ENCODE measurements around the gene GALNT18. TPM values are rescaled to one million over a fixed set of nuclear protein-coding genes. Genes with fewer than 3 reads are reported as not detected.

Gene GALNT18
- total RNA-seq, 2 donors from 2014 or later = 7.3 to 10.9 TPM

DNA sequence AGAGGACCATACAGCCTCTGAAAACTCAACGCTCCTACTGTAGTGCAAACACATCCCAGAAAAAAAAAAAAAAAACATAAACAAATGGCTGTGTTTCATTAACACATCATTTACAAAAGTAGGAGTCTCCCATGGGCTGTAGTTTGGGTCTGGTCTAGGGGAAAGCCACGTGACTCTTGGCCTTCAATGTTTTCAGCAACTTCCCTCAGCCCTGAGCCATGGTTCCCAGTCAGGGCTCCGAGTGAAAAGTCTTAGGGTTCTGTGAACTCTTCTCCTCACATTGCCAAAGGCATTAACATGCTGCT is 327.3 kb downstream of the GALNT18 start:
- Mint-ChIP-seq H3K27ac (no peak overlapping the region), H3K4me1 (no peaks in the 10 kb centered on the region), H3K27me3 (peaks cover 3% of the 10 kb centered on the region), H3K9me3 (no peaks in the 10 kb centered on the region), H3K36me3 (ENCODE audit: low read depth) (no peaks in the 10 kb centered on the region), H3K4me3 (no peak overlapping the region)
- ATAC-seq (replicated peaks) = no peak

- ATAC-seq (replicated peaks) = no peak
- H3K36me3 Mint-ChIP-seq (ENCODE audit: low read depth) = no peaks in the 10 kb centered on the region
- peaks cover 3% of the 10 kb centered on the region for H3K27me3 Mint-ChIP-seq
- H3K27ac Mint-ChIP-seq = no peak overlapping the region
- no peaks in the 10 kb centered on the region for H3K9me3 Mint-ChIP-seq
- no peak overlapping the region for H3K4me3 Mint-ChIP-seq
- no peaks in the 10 kb centered on the region for H3K4me1 Mint-ChIP-seq
These were observed 327.8 kb downstream of the GALNT18 start for GRCh38 chr11:11293798-11294550.

- no peak overlapping the region for H3K4me3 Mint-ChIP-seq
- peaks cover 7% of the 10 kb centered on the region for H3K27me3 Mint-ChIP-seq
- no peaks in the 10 kb centered on the region for H3K9me3 Mint-ChIP-seq
- no peak overlapping the region for H3K27ac Mint-ChIP-seq
- H3K36me3 Mint-ChIP-seq (ENCODE audit: low read depth) = no peaks in the 10 kb centered on the region
- ATAC-seq (replicated peaks) = no peak
- H3K4me1 Mint-ChIP-seq = no peaks in the 10 kb centered on the region
These were observed 329.0 kb downstream of the GALNT18 start for GRCh38 chr11:11292839-11293238.

GRCh38 chr11:11291041-11292015 is 330.5 kb downstream of the GALNT18 start:
- no peak for ATAC-seq (replicated peaks)

GRCh38 chr11:11290354-11290753 is 331.5 kb downstream of the GALNT18 start:
- H3K4me1 Mint-ChIP-seq = no peaks in the 10 kb centered on the region
- no peak for ATAC-seq (replicated peaks)
- peaks cover 8% of the 10 kb centered on the region for H3K27me3 Mint-ChIP-seq
- H3K27ac Mint-ChIP-seq = no peak overlapping the region
- no peak overlapping the region for H3K4me3 Mint-ChIP-seq
- no peaks in the 10 kb centered on the region for H3K9me3 Mint-ChIP-seq
- no peaks in the 10 kb centered on the region for H3K36me3 Mint-ChIP-seq (ENCODE audit: low read depth)

More at GRCh38 chr11:11291041-11292015, 330.5 kb downstream of the GALNT18 start:
- no peaks in the 10 kb centered on the region for H3K9me3 Mint-ChIP-seq
- no peaks in the 10 kb centered on the region for H3K36me3 Mint-ChIP-seq (ENCODE audit: low read depth)
- no peaks in the 10 kb centered on the region for H3K4me1 Mint-ChIP-seq
- H3K4me3 Mint-ChIP-seq = no peak overlapping the region
- H3K27me3 Mint-ChIP-seq = peaks cover 8% of the 10 kb centered on the region
- H3K27ac Mint-ChIP-seq = no peak overlapping the region

DNA sequence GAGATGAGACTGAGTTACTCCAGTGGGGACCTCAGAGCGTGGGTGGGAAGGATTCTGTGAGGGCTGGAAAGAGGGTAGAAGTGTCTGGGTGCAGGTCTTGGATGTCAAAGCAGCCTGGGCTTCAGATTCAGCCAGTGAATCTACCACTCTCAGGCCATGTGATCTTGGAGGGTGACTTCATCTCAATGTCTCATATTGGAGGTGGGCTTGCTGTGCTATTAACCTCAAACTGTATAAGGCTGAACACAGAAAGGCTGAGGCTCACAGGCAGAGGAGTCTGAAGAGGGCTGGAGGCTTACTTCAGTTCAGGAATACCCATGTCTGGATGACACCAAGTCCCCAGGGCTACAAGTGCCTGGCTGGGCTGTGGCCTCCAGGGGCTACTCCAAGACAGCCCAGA is 332.1 kb downstream of the GALNT18 start:
- Mint-ChIP-seq H3K27me3 (peaks cover 8% of the 10 kb centered on the region), H3K27ac (no peak overlapping the region), H3K4me3 (no peak overlapping the region), H3K4me1 (no peaks in the 10 kb centered on the region), H3K9me3 (no peaks in the 10 kb centered on the region), H3K36me3 (ENCODE audit: low read depth) (no peaks in the 10 kb centered on the region)
- ATAC-seq (replicated peaks) = no peak

DNA sequence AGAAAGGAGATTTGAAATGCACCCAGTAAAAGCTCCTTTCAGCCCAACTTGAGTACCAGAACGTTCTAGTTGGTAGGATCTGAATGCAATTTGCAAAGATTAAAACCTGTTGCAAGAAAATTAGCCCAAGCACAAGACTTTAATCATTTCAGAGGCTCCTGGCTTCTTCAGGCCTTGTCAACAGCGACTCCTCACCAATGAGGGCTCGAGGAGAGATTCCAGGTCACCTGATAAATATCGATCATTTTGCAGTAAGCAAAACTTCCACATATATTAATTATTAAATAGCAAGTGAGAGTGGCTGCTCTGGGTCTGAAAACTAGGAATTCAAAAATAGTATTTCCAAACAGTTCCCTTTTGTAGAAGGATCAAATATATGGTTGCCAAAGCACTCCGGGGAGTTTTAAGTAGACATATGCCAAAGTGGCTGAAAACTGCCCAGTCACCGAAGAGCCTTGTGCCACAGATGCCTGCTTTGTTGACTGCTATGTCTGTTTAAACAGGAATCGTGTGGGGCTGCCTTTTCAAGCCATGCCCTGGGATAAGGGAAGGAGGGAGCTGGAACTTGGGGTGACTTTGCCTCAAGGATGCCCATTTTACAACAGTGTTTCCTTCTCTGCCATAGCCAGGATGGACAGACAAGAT is 332.7 kb downstream of the GALNT18 start:
- ATAC-seq (replicated peaks) = no peak
- no peak overlapping the region for H3K4me3 Mint-ChIP-seq
- H3K27me3 Mint-ChIP-seq = peaks cover 8% of the 10 kb centered on the region
- no peaks in the 10 kb centered on the region for H3K9me3 Mint-ChIP-seq
- H3K4me1 Mint-ChIP-seq = no peaks in the 10 kb centered on the region
- H3K27ac Mint-ChIP-seq = no peak overlapping the region
- H3K36me3 Mint-ChIP-seq (ENCODE audit: low read depth) = no peaks in the 10 kb centered on the region

- Mint-ChIP-seq H3K9me3 (no peaks in the 10 kb centered on the region), H3K4me3 (no peak overlapping the region), H3K27ac (no peak overlapping the region), H3K36me3 (ENCODE audit: low read depth) (no peaks in the 10 kb centered on the region), H3K4me1 (no peaks in the 10 kb centered on the region), H3K27me3 (peaks cover 5% of the 10 kb centered on the region)
- ATAC-seq (replicated peaks) = no peak
These were observed 337.3 kb downstream of the GALNT18 start for GRCh38 chr11:11284481-11284880.

DNA sequence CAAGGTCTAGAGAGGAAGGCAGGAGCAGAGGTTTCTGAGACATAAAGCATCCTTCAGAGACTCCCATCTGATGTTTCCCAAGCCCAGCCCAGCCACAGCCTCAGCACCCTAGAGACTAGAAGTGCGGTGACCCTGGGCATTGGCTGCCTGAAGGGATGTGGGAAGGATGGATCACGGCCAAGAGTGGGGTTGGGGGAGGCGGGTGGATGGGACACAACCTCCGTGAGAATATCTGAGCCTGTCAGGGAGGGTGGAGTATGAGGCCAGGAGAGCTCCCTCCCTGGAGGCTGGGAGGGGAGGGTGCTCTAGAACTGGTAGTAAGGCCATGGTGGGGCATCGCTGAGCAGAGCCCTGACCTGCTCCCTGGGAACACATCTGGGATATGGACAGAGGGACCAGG is 340.2 kb downstream of the GALNT18 start:
- Mint-ChIP-seq H3K4me3 (no peak overlapping the region), H3K27ac (no peak overlapping the region), H3K27me3 (peaks cover 6% of the 10 kb centered on the region), H3K4me1 (no peaks in the 10 kb centered on the region), H3K9me3 (no peaks in the 10 kb centered on the region), H3K36me3 (ENCODE audit: low read depth) (no peaks in the 10 kb centered on the region)
- no peak for ATAC-seq (replicated peaks)

GRCh38 chr11:11280826-11281225 is 341.0 kb downstream of the GALNT18 start:
- H3K9me3 Mint-ChIP-seq = no peaks in the 10 kb centered on the region
- no peak overlapping the region for H3K4me3 Mint-ChIP-seq
- no peak for ATAC-seq (replicated peaks)
- H3K27ac Mint-ChIP-seq = no peak overlapping the region
- H3K27me3 Mint-ChIP-seq = peaks cover 6% of the 10 kb centered on the region
- no peaks in the 10 kb centered on the region for H3K4me1 Mint-ChIP-seq
- no peaks in the 10 kb centered on the region for H3K36me3 Mint-ChIP-seq (ENCODE audit: low read depth)

DNA sequence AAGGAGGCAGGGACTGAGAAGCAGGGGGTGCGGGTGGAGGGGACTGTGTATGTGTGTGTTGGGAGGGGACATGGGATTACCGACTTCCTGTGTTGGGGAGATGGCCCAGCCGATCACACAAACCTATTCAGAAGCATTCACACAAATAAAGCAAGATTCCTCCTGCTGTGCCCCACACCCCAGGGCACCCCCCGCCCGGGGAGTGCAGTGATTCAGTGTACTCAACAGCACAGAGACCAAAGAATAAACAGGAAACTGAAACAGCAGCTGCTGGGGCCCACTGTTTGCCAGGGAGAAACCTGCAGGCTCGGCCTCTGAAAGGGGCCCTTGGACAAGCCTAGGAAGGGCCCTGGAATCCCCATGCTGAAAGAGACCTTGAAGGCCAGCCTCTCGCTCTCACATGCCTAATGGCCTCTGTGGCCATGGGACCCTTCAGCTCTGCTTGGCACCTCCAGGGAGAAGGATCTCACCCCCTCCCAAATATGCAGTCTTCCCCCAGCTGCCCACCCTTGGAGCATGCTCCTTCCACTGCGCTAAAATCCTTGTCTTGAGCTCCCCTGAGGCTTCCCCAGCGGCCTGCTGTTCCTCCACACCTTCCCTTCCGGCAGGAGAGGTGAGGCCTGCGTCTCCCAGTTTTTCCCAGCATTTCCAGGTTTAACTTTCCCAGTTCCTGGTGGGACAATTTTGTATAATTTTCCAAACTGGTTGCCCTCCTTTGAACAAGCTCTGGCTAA is 341.7 kb downstream of the GALNT18 start:
- no peaks in the 10 kb centered on the region for H3K36me3 Mint-ChIP-seq (ENCODE audit: low read depth)
- H3K4me1 Mint-ChIP-seq = no peaks in the 10 kb centered on the region
- H3K27me3 Mint-ChIP-seq = peaks cover 9% of the 10 kb centered on the region
- no peaks in the 10 kb centered on the region for H3K9me3 Mint-ChIP-seq
- no peak overlapping the region for H3K27ac Mint-ChIP-seq
- ATAC-seq (replicated peaks) = no peak
- no peak overlapping the region for H3K4me3 Mint-ChIP-seq

DNA sequence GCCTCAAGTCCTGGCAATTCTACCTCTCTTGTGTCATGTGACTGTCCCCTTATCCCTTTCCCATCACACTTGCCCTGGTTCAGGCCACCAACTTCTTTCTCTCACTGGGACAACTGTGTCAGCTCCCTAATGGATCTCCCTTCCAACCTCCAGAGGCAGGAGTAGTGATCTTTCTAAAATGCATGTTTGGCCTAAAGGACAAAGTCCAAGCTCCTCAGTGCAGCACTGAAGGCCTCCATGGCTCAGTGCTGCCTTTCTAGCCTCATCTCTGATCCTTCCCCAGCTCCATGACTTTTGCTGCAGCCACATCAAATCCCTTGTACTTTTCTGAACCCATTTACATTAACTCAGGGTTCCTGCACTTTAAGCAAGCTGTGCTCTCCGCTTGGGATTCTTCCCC is 349.6 kb downstream of the GALNT18 start:
- H3K27me3 Mint-ChIP-seq = peaks cover 9% of the 10 kb centered on the region
- no peaks in the 10 kb centered on the region for H3K36me3 Mint-ChIP-seq (ENCODE audit: low read depth)
- no peak overlapping the region for H3K27ac Mint-ChIP-seq
- ATAC-seq (replicated peaks) = no peak
- no peak overlapping the region for H3K4me3 Mint-ChIP-seq
- H3K9me3 Mint-ChIP-seq = no peaks in the 10 kb centered on the region
- no peaks in the 10 kb centered on the region for H3K4me1 Mint-ChIP-seq

GRCh38 chr11:11270236-11270775 is 351.5 kb downstream of the GALNT18 start:
- Mint-ChIP-seq H3K9me3 (no peaks in the 10 kb centered on the region), H3K36me3 (ENCODE audit: low read depth) (no peaks in the 10 kb centered on the region), H3K4me3 (no peak overlapping the region), H3K27ac (no peak overlapping the region), H3K27me3 (peaks cover 6% of the 10 kb centered on the region), H3K4me1 (no peaks in the 10 kb centered on the region)
- no peak for ATAC-seq (replicated peaks)

DNA sequence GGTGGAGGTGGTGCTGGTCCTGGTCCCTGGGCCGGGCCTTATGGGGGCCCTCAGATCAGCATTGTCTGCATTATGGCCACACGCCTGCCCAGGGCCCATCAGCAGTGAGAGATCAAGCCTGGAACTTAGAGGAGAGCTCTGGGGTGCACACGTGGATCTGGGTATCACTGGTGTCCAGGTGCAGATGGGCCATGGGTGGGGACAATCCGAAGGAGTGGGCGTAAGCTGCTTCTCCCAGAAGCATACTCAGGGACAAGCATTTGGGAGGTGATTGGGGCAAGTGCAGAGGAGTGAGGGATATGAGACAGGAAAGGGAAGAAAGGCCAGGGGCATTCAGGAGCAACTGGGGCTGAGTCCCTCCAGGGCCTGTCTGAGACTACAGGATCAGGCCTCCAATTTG is 353.1 kb downstream of the GALNT18 start:
- no peaks in the 10 kb centered on the region for H3K36me3 Mint-ChIP-seq (ENCODE audit: low read depth)
- no peak overlapping the region for H3K27ac Mint-ChIP-seq
- peaks cover 3% of the 10 kb centered on the region for H3K27me3 Mint-ChIP-seq
- no peaks in the 10 kb centered on the region for H3K4me1 Mint-ChIP-seq
- H3K4me3 Mint-ChIP-seq = no peak overlapping the region
- no peak for ATAC-seq (replicated peaks)
- H3K9me3 Mint-ChIP-seq = no peaks in the 10 kb centered on the region
